Activated CD8-positive, alpha-beta memory T cell treated with anti-CD3 and anti-CD28 coated beads, Interleukin-2, amount 50 U/mL, for 1 hour (primary cell): ENCODE data around the gene LHCGR.

ENCODE experiments used
- DNase-seq: peaks from one replicate; pipeline ENCODE4 v3.0.0-alpha.2; 2020; ENCODE audit errors: extremely low read depth

Gene LHCGR

GRCh38 chr2:48755473-48755872, at the start of gene LHCGR:
LHCGR (minus strand) TSS chr2:48755724; CDS start chr2:48755671, 53 bp downstream.
- no peak for DNase-seq

DNA sequence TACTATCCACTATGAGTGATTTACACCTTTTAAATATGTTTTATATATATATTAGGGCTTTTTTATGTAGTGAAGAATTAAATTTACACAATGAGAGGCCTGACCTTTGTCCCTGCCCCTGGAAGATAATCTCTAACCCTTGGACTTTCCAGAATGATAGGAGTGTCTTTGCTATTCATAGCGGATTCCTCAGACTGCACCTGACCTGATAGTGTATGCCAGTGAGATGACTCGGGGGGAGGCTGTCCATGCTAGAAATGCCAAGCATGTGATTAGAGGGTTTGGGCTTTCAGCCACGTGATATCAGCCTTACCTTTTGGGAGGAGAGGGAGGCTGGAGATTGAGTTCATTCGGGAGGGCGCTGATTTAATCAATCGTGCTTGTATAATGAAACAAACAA, 44.1 kb upstream of the LHCGR start:
- DNase-seq: no peak

GRCh38 chr2:48795065-48795464, 39.5 kb upstream of the LHCGR start:
- DNase-seq: no peak

DNA sequence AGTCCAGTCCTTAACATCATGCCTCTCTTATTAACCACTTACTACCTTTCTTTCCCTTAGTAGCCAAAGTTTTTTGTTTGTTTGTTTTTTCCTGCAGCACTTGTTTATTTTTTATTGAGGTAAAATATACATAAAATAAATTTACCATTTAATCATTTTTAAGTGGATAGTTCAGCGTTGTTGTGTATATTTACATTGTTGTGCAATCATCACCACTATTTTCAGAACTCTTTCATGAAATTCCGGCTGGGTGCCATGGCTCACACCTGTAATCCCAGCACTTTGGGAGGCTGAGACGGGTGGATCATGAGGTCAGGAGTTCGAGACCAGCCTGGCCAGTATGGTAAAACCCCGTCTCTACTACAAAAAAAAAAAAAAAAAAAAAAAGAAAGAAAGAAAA, 38.1 kb upstream of the LHCGR start:
- DNase-seq: no peak

DNA sequence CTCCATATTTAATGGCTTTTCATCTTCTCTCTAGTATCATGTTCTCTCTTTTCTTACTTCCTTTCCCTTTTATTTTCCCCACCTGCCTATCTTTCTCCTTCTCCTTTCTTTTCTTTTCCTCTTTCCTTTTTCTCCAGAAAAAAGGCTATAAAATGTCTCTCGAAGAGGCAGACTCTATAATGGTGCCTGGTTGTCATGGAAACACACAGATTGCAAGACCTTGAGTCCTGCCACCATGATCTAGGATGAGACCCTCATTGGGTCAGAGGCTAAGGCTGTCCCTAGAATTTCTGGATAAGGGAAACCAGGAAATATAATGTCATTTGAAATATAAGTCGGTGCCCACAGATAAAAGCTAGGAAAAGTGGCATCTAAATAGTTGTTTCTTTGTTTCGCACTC, 36.5 kb upstream of the LHCGR start:
- DNase-seq: no peak

- no peak for DNase-seq
Measured at GRCh38 chr2:48790407-48791170, 35.1 kb upstream of the LHCGR start.

- no peak for DNase-seq
Measured at GRCh38 chr2:48787580-48787979, 32.1 kb upstream of the LHCGR start.

DNA sequence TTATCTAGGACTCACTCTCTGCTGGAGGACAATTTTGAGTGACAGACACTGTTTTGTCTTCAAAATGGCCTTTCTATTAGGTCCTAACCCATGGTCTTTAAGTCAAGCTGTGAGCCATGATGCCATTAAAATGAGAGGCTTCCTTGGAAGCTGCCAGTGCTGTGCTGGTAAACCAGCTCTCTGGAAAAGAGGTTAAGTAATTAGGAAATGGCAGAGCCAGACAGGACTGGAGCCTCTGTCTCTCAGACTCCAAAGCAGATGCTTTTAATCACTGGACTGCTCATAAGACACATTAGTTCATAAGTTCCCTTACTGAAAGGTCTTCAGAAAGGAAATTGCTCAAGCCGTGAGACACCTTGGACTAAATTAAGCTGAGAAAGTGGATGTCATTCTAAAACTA, 25.8 kb upstream of the LHCGR start:
- no peak for DNase-seq

DNA sequence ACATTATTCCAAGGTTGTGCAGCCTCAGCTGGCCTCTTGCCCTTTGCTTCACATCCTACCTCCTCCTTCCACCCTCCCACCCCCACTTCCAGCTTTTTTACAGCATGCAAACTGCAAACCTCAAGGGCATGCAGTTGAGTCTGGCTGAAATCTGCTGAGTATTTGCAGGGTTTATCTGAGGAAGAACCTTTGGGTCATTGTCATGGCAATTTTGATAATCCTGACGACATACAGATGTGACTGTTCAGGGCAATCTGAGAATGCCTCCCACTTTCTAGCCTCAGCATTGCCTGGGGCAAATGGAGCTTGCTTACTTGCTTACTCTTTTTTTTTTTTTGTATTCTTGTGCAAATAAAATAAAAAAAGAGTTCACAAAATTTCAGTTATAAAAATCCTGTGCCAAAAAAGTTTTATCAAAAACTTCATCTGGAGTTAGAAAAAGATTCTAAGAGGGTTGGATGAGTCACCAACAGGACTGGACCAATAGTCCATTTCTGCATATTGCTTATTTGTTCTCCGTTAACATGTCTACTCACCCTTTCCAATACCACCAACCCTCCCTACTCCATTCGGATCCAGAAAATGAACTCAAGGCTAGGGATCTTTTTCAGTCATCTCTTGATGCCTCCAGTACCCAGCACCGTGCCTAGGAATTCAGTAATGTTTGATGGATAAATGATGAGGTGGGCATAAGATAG, 23.6 kb upstream of the LHCGR start:
- DNase-seq: no peak

GRCh38 chr2:48774251-48774650, 18.7 kb upstream of the LHCGR start:
- DNase-seq: no peak

DNA sequence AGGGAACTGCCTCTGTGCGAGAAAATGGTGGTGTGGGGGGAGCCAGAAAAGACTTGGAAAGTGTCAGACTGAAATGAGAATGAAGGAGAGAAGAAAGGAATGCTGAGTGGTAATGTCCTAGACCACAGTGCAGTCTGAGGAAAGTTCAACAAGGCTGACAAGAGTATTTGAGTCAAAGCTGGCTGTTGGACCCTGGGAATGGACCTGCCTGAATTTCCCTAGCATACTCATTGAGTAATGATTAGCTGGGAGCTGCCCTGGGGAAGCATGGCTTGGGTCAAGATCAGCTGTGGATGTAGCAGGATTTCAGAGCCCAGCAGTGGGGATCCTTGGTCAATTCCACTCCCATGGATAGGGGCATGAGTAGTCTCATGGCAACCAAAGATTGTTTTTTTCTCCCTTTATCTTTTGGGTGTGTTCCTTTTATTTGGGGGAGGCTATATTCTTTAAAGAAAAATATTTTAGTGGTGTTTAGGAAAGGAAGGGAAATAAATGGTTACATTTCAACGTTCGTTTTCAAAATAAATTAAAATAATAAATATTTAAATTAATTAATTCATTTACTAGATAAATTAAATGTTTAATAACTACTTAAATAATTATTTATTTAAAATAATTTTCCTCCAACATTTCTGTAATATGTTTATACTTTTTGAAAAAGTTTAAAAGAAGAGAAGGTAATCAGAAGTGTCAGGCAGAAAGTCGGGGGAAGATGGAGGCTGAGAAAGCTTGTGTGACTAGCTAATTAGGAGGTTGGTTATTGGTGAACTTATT, 15.9 kb upstream of the LHCGR start:
- DNase-seq: no peak

GRCh38 chr2:48770181-48770580, 14.7 kb upstream of the LHCGR start:
- no peak for DNase-seq

DNA sequence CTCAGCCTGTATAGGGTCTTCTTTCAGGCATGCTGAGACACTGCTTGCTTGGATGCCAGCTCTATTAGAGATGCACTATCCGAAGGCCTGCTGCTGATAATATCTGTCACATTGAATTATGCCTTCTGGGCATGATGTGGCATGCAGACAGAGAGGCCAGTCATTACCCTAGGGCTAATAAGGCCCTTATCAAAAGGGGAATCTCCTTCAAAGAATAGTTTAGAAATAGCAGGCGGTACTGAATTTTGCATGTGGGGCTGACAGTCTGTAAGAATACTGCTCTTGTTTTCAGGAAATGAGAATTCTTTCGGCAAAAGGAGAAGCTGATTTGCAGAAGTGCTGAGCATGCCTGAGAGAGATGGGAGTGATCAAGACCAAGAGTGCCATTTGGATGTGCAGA, 13.1 kb upstream of the LHCGR start:
- DNase-seq: no peak

DNA sequence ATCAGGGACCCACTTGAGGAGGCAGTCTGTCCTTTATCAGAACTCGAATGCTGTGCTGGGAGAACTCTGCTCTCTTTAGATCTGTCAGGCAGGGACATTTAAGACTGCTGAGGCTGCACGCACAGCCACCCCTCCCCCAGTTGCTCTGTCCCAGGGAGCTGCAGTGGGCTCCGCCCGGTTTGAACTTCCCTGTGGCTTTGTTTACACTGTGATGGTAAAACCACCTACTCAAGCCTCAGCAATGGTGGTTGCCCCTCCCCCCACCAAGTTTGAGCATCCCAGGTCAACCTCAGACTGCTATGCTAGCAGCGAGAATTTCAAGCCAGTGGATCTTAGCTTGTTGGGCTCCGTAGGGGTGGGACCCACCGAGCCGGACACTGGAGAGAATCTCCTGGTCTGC, 11.8 kb upstream of the LHCGR start:
- DNase-seq: no peak

GRCh38 chr2:48760826-48761225, 5.3 kb upstream of the LHCGR start:
- DNase-seq: no peak

- no peak for DNase-seq
Measured at GRCh38 chr2:48759682-48760081, 4.2 kb upstream of the LHCGR start.

DNA sequence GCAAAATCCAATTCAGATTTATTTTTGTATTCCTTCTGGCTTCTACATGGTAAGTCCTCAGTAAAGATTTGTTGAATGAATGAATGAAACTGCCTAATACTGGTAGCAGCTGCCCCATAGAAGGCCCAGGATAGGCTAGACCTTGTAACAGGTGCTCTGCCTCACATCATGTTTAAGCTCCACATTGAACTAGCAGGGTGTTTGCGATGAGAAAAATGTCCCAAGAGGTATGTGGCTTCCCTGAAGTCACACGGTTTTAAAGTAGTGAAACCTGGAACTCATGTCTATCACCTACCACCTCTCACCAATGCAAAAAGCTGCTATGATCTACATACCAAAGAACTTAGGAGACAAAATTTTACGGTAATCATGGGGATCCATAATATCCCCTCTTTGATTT, 765 bp upstream of the LHCGR start:
- no peak for DNase-seq

GRCh38 chr2:48754874-48755273, 650 bp downstream of the LHCGR start:
- no peak for DNase-seq

DNA sequence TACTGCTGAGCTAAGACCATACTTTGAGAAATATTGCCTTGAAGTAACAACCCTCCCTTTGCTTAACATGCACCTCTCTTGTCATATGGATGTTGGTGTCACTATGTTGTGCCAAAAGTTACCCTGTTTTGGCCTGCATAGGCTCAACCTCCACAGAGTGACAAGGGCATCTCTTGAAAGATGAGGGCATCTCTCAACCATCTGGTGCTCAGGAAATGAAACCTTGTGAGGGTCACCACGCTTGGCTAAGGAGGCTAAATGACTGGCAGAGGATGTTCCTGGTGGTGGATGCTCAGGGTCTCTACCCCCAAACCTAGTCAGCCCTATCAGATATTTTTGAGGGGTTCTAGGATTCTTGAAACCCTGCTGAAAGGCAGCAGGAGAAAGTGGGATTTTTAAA, 2.3 kb downstream of the LHCGR start:
- DNase-seq: no peak

DNA sequence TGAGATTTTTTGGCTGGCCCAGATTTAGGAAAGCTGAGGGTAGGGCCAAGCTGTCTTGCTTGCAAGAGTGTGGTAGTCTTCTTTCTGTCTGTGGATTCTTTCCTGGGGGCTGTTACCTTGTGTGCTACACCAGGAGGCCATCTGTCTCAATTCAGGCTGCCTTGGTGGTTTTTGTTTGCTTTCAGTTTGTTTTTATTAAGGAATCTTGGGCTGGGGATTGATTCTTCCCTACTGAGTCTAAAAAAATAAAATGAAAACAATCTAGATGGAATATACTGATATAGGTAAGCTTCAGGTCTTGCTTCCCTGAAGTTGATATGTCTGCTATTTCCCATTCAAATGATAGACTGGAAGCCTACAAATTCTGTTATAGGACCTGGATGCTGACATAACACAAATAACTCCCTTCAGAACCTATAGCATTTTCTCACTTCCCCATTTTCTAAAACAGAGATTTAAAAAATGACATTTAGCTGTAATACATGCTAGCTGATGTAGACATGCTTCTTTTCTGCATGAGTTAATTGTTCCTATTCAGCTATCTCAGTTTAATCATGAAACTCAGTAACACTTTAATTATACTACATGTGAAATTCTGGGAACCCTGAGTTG, 5.3 kb downstream of the LHCGR start:
- DNase-seq: no peak

DNA sequence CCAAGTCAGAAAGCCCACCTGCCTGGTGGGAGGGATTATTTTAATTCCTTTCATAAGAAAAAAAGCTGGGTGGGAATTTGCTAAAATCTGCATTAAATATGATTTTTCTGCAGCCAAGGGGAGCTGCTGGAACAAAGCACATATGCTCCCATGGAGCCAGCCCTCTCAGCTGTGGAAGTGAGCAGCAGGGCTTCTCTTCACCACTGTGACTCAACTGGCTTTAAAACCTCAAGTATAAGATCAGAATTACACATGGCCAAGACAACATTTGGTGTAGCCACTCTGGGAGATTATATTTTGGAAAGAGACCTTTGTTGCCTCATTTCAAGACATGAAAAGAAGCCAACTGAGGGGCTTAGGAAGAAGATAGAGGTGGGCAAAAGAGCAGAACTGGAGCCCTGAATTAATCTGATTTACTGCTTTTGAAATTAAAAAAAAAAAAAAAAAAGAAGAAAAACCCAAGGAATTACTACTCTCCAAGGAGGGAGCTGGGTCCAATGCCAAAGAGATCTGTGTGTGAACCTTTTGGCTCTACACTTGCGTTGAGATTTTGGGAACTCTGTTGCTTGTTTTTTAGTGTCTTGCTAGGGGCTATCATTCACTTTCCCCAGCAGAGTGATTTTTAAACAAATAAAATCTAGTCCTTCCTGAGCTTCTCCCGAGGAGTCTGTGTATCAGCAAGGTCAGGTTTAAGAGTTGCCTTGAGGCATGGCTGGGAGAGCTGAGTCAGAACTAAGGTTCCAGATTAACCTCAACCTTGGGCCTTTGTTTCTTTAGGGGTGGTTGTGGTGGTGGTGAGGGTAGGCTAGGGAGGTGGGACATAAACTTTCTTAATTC, 6.0 kb downstream of the LHCGR start:
- no peak for DNase-seq
